HG03575 (cell line): ENCODE measurements around the gene FHL2.
"Not testable (repeated sequence)": the region's sequence is repeated elsewhere in the genome, so short reads cannot be mapped to it uniquely, and the experiment has no call there.

Experiments used
- ATAC-seq: cut with Tn5 transposase; IDR thresholded peaks from one replicate; pipeline ENCODE4 v1.9.1; 2021; ENCODE audit not compliant: unreplicated experiment, insufficient number of reproducible peaks, low FRiP score; ENCODE audit errors: extremely low read depth

Gene FHL2

GRCh38 chr2:105425936-105426625, 27.2 kb upstream of the FHL2 start:
- ATAC-seq = no peak

GRCh38 chr2:105424836-105425235, 26.0 kb upstream of the FHL2 start:
- not testable (repeated sequence) for ATAC-seq

- ATAC-seq = no peak
Measured at GRCh38 chr2:105422801-105423200, 23.9 kb upstream of the FHL2 start.

GRCh38 chr2:105421053-105421452, 22.2 kb upstream of the FHL2 start:
- ATAC-seq = no peak

- ATAC-seq = no peak
Measured at GRCh38 chr2:105418522-105418921, 19.7 kb upstream of the FHL2 start.

GRCh38 chr2:105417857-105418436, 19.1 kb upstream of the FHL2 start:
- ATAC-seq = no peak

GRCh38 chr2:105416156-105416555, 17.3 kb upstream of the FHL2 start:
- ATAC-seq = no peak

GRCh38 chr2:105415007-105415406, 16.2 kb upstream of the FHL2 start:
- no peak for ATAC-seq

GRCh38 chr2:105413206-105413605, 14.4 kb upstream of the FHL2 start:
- ATAC-seq = no peak

GRCh38 chr2:105412584-105412983, 13.7 kb upstream of the FHL2 start:
- no peak for ATAC-seq

GRCh38 chr2:105411720-105412407, 13.0 kb upstream of the FHL2 start:
- ATAC-seq = no peak

GRCh38 chr2:105410554-105410953, 11.7 kb upstream of the FHL2 start:
- ATAC-seq = no peak

- no peak for ATAC-seq
Measured at GRCh38 chr2:105409717-105410116, 10.9 kb upstream of the FHL2 start.

GRCh38 chr2:105407946-105408743, 9.3 kb upstream of the FHL2 start:
- no peak for ATAC-seq

GRCh38 chr2:105406221-105406620, 7.4 kb upstream of the FHL2 start:
- ATAC-seq = no peak

GRCh38 chr2:105405291-105405690, 6.4 kb upstream of the FHL2 start:
- no peak for ATAC-seq

GRCh38 chr2:105404736-105405135, 5.9 kb upstream of the FHL2 start:
- no peak for ATAC-seq

- ATAC-seq = no peak
Measured at GRCh38 chr2:105403783-105404698, 5.2 kb upstream of the FHL2 start.
